OCI-M2 (cell line): Measurements from ENCODE around the gene ALDH3B1.
"Not testable (repeated sequence)": the region's sequence is repeated elsewhere in the genome, so short reads cannot be mapped to it uniquely, and the experiment has no call there.

Experiments
- DNase-seq: peaks from one replicate; lab custom pipeline; 2025; ENCODE audit not compliant: unreplicated experiment; lab: John Stamatoyannopoulos, UW

The ALDH3B1 gene, protein sequence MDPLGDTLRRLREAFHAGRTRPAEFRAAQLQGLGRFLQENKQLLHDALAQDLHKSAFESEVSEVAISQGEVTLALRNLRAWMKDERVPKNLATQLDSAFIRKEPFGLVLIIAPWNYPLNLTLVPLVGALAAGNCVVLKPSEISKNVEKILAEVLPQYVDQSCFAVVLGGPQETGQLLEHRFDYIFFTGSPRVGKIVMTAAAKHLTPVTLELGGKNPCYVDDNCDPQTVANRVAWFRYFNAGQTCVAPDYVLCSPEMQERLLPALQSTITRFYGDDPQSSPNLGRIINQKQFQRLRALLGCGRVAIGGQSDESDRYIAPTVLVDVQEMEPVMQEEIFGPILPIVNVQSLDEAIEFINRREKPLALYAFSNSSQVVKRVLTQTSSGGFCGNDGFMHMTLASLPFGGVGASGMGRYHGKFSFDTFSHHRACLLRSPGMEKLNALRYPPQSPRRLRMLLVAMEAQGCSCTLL

DNA sequence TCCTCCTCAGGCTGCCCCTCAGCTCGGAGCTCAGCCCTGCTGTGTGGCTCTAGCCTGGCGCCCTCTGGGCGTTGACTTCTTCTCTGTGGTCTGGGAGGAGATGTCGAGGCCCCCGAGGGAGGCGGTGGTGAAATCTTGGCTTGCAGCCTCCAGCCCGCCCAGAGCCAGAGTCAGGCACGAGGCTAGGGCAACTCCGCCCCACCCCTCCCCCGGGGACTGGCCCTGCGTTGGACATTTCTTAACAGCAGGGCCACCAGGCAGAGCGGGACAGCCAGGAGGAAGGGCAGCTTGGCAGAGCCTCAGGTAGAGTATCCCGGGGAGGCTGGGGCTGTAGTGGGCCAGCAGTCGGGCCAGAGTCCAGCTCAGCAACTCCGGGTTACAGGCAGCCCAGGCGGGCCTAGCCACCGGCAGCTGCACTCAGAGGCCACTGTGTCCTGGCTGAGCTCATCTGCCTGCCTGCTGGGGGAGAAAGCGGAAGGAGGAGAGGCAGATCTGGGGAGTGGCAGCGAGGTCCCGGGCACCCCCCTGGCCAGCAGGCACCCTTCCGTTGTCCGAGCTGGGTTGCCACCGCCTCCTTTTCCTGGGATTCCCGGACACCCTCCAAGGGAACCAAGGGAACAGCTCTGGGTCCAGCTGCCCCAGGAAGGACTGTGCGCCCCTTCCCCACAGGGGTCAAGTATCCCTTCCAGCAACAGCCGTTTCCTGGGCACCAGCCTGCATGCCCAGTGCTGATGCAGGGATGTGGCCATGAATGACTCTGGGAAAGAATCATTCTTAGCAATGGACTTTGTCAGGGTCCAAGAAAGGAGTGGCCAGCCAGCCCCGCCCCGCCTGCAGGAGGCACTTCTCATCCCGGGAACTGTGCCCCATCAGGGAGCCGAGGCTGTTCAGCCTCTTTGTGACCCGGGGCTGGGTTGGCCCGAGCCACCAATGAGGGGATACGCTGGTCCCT lies at the start of gene ALDH3B1:
Gene ALDH3B1, plus strand, starts transcription at position 238 of the 952 bp plus-strand sequence. CDS start 4,971 bp downstream, outside the sequence.
- peak; percentile 21 for DNase-seq

DNA sequence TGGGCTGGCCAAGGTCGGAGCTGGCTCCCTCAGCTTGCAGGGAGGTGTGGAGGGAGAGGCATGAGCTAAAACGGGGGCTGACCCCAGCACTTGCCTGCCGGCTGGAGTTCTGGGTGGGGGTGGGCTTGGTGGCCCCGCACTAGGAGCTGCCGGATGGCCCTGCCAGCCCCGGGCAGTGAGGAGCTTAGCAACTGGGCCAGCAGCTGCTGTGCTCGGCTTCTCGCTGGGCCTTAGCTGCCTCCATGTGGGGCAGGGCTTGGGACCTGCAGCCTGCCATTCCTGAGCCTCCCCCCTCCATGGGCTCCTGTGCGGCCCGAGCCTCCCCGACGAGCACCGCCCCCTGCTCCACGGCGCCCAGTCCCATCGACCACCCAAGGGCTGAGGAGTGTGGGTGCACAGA lies 46.9 kb upstream of the ALDH3B1 start:
- not testable (repeated sequence) for DNase-seq

DNA sequence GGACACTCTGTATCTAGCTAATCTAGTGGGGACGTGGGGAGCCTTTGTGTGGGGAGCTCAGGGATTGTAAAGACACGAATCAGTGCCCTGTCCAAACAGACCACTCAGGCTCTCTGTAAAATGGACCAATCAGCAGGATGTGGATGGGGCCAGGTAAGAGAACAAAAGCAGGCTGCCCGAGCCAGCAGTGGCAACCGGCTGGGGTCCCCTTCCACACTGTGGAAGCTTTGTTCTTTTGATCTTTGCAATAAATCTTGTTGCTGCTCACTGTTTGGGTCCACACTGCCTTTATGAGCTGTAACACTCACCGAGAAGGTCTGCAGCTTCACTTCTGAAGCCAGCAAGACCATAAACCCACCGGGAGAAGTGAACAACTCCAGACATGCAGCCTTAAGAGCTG lies 46.2 kb upstream of the ALDH3B1 start:
- DNase-seq, result not testable (repeated sequence)

DNA sequence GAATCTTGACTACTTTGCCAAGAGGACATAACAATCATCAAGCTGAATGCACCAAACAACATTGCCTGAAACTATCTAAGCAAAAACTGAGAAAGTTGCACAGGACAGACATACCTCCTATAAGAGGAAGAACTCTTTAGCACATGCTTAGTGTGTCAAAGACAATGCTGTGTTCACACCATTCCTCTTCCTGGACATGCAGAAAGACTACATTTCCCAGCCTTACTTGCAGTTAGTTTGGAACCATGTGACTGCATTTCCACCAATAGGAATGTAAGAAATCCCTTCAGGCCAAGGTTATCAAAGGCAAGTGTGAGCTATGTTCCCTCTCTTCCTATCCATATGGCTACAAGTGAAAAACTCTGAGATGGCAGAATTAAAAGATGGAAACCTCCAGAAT lies 45.4 kb upstream of the ALDH3B1 start:
- DNase-seq, result not testable (repeated sequence)

DNA sequence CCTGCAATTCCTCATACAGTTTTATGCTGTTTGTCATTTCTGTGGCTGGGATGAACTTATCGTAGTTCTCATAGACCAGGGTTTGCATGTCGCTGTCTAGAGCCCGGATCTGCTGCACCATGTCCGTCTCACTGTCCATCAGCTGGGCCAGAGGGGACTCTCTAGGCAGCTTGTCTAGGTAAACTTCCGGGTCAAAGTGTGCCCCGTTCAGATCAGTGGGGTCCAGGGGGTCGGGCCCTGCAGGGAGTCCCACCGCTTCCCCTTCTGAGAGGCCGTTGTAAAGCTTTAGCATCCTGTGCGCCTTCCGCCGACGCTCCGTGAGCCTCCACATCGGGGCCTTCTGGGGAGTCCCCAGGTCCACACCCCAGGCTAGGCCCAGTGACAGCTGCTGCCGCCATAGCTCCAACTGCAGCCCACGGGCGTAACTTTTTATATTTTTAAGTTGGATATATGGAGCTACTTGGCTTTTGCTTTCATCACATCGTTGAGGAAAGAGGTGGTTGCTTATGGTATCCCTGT lies 44.2 kb upstream of the ALDH3B1 start:
- not testable (repeated sequence) for DNase-seq

DNA sequence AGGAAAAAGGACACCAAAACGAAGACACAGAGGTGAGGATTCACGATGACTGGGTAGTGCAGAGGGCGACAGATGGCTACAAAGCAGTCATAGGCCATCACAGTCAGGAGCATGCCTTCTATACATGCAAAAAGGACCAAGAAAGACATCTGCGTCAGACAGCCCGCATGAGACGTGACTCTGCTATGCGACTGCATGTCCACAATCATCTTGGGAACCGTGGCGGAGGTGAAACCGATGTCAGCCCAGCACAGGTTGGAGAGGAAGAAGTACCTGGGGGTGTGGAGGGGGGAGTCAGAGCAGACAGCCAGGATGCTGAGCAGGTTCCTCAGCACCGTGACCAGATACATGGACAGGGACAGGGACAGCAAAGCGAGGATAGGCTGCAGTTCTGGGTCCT lies 35.4 kb upstream of the ALDH3B1 start:
- DNase-seq, result not testable (repeated sequence)

DNA sequence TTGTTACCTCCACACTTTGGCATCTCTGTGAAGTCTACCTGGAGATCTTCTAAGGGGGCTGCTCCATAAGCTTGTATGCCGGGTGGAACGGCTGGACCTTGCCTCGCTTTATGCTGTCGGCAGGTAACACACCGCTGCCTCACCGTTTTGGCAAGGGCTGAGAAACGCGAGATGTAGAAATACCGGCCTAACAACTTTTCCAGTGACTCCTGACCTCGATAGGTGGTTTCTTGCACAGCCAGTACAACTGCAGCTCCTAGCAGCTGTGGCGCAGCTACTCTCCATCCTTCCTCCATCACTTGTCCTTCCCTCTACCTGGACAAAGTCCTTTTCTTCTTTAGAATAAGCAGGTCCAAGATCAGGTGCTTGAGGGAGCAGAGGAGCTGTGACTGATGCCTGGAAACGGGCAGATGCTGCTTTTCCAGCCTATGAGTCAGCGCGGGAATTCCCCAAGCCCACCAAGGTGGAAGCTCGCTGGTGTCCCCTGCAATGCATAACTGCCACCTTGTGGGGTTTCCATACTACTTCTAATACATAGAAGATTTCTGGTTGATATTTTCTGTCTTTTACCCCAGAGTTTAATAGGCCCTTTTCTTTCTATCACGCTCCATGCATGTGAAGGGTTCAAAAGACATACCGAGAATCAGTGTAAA lies 31.2 kb upstream of the ALDH3B1 start:
- DNase-seq, result not testable (repeated sequence)

DNA sequence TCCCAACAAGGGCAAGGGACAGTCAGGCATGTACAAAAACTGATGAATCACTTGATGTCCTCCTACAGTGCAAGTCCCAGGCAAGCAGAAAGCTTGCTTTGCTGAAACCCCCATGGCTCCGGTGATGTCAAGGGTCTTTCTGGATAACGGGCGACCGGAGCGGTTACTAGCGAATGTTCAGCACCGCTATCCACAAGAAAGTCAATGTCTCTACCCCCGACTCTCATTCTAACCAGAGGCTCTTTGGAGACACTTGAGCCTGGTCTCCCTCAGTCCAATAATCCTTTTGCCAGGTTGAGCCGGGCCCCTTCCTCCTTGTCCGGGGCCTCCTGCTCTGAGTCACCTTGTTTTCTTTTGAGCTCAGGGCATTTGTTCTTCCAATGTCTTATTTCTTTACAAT lies 28.9 kb upstream of the ALDH3B1 start:
- not testable (repeated sequence) for DNase-seq

DNA sequence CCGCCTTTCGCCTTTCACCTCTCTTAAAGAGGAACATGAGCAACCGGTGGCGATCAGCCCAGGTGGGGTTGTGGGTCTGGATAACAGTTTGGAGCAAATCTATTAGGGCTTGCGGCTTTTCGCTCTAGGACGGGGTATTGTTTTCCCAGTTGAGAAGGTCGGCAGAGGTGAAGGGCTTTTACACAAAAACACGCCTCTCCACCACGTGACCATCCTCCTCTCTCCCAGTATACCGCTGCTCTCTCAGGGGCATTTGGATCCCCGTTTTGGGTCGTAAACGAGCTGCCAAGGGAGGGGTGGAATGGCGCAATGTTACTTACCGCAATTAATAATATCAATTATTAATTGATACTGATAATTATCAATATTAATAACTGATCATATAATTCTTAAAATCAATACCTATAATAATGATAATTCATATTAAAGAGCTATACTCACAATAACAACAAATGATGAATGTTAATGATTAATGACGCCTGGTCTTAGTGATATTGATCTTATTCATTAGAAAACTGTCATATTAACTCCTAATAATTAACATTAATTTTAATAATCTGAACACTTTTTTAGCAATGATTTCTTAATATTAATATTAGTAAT lies 27.8 kb upstream of the ALDH3B1 start:
- not testable (repeated sequence) for DNase-seq

DNA sequence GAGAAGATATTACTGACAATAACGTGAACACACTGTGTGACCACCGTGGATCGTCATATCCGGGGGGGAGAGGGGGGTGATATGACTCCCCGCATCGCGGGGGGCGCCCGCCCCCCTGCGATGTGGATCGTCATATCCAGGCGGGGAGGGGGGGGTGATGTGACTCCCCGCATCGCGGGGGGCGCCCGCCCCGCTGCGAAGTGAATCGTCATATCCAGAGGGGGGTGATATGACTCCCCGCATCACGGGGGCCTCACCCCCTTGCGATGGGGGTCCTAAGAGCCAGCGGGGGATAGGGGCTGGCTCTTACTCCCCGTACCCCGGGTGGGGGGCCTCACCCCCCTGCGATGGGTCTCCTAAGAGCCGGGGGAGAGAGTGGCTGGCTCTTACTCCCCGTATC lies 26.2 kb upstream of the ALDH3B1 start:
- no peak for DNase-seq

DNA sequence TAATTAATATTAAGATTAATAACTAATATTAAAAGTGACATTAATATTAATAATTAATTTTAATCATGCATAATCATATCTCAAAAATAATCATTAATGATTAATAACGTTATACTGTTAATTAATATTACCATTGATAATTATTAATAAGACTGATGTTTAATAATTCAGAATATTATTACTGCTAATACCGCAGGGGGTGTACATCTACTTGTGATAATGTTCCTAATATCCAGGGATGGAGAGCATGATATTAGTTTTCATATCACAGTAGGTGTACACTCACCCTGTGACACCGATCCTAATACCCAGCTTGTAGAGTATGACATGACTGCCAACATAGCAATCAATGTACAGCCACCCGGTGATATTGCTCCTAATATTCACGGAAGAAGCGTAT lies 24.8 kb upstream of the ALDH3B1 start:
- not testable (repeated sequence) for DNase-seq

DNA sequence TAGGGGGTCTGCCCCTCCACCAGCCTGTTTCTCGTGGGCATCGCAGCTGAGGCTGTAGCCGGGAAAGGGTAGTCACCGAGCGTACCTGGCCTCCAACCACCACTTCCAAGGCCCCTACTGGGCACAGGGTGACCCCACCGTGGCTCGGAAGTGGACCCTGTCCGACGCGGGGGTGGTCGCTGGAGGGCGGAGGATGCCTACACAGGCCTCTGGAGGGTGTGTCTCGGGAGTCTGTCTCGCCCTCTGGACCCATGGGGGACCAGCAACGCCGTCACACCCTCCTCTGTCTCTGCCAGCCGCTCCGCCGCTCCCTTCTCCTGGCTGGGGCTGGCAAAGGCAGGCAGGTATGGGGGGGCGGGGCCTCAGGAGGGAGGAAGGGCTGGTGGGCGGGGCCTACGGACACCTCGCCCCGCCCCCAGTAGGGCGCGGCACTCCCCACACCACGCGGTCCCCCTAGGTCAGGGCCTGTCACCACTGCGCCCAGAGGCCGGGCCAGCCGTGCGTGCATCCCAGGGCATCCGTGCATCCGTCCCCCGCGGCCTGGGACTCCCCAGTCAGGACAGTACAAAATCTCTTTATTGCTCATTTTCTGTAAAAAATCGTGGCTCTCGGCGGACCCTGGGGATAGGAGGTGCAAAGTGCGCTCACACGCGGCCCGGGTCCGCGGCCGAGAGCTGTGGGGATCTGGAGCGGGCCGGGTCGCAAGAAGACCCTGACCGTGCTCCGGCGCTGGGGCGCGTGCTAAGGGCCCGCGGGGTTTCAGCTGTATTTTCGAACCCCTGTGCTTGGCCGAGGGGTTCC lies 19.4 kb upstream of the ALDH3B1 start:
- not testable (repeated sequence) for DNase-seq

DNA sequence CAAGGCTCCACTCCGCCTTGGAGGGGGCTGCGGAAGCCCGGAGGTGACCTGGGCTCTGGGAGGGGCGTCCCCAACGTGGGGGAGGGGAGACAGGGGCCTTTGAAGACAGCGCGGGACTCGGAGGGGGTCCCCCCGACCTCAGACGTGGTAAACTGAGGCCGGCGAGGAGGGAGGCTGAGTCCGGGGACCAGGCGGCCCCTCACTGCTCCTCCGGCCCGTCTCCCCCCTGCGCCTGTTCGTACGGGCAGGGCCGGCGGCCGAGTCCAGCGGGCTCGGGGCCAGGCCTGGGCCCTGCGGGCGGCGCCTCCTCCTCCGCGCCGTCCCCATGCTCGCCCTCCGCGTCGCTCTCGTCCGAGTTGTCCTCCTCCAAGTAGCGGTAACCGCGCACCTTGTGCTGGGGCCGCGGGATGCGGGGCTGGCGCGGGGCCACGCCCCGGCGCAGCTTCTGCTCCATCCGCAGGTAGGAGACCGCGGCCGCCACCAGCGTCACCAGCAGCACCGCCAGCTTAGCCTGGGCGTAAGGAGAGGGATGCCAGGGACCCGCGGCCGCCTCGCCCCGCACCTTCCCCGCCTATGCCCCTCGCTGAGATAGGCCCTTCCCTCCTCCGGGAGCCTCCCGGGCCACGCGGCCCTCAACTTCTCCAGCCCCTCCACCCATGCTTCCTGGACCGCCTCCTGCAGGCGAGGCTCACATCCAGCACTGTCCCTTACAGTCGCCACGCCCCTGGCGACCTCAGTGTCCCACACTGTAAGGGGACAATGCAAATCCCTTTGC lies 18.6 kb upstream of the ALDH3B1 start:
- DNase-seq, result not testable (repeated sequence)

DNA sequence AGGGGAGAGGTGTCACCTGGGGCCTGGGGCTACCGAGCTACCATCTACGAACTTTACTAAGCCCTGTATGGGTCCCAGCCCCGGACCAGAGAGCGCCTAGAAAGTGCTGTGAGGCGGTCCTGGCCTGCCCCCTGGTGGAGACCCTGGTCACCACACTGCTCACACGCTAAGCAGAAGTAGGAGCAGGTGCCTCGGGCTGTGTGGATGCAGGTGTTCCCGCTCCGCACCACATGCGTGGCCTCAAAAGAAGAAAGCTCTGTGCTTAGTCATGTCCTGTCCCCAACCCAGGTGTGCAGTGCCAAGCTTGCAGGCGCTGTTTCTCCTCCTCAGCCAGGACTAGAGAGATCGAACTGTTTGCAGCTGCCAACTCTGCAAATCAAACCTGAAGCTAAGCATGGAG lies 16.3 kb upstream of the ALDH3B1 start:
- DNase-seq, result not testable (repeated sequence)

DNA sequence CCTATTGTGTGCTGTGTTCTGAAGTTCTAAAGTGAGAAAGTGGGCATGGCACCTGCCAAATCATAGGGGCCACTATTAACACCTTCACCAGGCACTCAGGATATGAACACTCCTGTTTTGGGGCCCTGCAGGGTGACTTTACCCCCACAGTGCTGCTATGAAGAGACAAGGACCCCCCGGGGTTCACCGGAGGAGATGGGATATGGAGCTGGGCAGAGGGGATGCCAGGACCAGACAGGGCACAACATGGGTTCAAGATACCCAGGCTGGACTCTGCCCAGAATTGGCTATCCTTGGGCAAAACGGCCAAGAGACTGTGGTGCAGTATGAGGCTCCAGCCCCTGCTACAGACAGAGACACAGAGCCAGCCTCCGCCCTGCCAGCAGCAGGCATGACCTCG lies 15.7 kb upstream of the ALDH3B1 start:
- not testable (repeated sequence) for DNase-seq

DNA sequence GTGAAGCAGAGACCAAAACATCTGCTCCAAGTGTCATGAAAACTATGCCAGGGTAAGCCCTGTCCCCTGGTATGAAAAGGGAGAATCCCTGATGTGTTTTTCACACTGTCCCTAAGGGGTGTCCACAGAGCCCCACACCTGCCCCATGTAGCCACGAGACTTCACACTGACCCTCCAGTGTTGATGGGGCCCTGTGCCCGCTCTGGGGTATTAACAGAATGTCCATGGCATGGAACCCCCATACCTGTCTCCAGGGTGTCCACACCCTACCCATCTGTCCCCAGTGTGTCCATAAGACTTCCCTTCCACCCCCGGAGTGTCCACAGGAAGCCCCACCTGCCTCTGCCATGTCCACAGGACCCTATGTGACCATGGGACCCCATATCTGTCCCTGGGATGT lies 15.0 kb upstream of the ALDH3B1 start:
- DNase-seq, result not testable (repeated sequence)

DNA sequence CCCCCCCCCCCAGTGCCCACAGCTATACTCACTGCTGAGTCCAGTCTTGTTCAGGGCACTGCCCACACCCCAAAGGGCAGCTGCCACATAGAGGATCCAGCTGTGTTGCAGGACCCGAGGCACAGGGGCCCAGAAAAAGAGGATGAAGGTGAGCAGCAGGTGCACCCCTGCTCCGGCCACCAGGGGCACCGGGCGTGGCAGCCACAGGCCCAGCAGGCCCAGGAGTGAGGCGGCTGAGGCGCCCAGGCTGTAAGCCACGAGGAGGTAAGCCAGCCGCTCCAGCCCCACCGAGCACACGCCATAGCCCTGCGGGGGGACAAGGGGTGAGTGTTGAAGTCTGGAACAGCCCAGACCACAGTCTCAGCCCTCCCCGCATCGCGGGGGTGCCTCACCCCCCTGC lies 14.5 kb upstream of the ALDH3B1 start:
- DNase-seq, result not testable (repeated sequence)

DNA sequence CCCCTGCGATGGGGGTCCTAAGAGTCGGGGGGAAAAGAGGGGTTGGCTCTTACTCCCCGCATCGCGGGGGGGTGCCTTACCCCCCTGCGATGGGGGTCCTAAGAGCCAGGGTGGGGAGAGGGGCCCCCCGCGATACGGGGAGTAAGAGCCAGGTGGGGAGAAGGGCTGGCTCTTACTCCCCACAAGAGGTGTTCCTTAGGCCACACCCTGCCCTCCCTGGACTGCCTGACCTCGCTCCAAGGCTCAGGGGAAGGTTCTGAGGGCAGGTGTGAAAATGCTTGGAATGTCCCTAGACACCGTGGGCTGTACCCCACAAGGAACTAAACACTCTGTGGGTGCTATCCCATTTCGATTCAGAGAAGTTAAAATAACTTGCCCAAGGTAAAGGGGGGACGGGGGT lies 14.1 kb upstream of the ALDH3B1 start:
- DNase-seq, result no peak
